Stimulated activated CD8-positive, alpha-beta memory T cell treated with anti-CD3 and anti-CD28 coated beads, Interleukin-7, amount 100 ng/mL, for 1 hour (primary cell): ENCODE data around the gene MAPK6.
"Not testable (repeated sequence)": the region's sequence is repeated elsewhere in the genome, so short reads cannot be mapped to it uniquely, and the experiment has no call there.

Source experiments
- DNase-seq, 2 donors: peaks; one replicate each; pipeline ENCODE4 v3.0.0-alpha.2; 2020; ENCODE audit warnings: low read depth in 2 of 2

MAPK6 gene

GRCh38 chr15:52018693-52019393 lies at the start of gene MAPK6:
TSS of gene MAPK6 (plus strand) at chr15:52019219. CDS start at chr15:52046461, 27,242 bp downstream.
- DNase-seq = peak; percentile 88 to 89

DNA sequence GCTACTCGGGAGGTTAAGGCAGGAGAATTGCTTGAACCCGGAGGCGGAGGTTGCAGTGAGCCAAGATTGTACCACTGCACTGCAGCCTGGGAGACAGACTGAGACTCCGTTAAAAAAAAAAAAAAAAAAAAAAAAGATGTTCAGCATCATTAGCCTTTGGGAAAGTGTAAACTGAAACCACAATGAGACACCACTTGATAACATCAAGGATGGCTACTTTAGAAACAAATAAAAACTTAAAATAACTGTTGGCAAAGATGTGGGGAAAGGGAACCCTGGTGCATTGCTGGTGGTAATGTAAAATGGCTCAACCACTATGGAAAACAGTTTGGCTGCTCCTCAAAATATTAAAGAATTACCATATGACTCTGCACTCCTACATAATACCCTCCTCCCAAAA lies 49.3 kb upstream of the MAPK6 start:
- DNase-seq = no peak

- DNase-seq = no peak
Observed at GRCh38 chr15:51970132-51970817, 48.7 kb upstream of the MAPK6 start.

DNA sequence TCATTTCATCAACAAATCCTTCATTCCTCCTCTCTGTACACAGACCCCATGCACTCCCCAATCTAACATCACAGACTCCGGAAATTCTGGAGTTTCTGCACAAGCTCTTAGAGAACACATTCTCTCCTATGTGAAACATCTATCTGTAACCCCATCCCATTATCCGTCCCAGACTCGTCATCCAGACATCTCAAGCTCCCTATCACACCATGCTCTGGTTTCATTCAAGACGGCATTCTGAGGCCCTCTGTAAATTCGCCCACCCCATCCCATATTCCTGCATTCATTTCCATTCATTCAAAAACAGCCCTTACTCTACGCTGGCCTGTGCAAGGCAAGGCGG lies 48.0 kb upstream of the MAPK6 start:
- no peak for DNase-seq

DNA sequence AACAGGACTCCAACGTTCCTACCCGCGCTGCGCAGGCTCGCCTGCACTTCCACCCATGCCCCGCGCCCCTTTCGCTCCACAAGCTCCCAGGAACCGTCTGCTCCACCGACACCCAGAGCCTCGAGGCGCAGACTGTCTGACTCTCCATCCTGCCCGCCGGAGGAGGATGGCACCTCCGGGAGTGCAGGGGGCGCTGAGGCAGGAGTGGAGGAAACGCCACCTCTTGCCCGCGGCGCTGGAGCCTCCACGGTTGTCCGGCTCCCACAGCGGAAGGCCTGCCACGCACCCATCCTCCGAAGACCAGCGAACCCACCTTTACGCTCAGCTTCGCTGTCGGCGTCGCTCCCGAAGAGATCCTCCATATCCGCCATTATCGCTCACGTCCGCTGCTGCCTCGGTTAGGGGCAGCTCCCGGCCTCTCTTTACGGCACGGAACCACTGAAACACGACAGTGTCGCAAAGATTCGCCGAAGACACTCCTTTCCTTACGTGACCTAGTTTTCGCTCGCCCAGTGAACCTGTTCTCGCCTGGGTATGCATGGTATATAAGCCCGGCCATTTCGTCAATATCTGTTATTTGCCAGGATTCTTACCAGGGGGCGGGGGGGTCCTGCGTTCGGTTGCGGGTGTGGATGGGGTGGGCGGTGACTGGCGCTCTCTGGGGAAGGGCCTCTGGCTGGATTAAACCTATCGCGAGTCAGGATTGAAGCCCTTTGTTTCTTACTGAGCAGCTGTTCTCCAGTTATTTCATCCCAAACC lies 47.5 kb upstream of the MAPK6 start, which contains the start of gene LEO1:
Gene LEO1, minus strand, starts transcription at position 404 of the 759 bp plus-strand sequence. Its CDS starts 33 bp downstream, at position 371.
- DNase-seq = peak; percentile 71 to 76

DNA sequence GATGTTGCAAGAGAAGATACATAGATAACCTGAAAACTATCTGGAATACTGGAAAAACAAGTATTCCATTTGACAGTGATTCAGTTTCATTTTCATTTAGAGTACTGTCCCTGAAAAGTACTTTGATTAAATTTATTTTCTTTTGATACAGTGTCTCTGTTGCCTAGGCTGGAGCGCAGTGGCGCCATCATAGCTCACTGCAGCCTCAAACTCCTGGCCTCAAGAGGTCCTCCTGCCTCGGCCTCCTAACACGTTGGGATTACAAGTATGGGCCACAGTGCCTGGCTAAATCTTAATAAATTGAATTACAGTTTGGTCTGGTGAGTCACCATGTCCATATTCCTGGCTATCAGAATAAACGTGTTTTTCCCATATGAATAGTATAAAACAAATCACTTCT lies 45.8 kb upstream of the MAPK6 start:
- DNase-seq = no peak

DNA sequence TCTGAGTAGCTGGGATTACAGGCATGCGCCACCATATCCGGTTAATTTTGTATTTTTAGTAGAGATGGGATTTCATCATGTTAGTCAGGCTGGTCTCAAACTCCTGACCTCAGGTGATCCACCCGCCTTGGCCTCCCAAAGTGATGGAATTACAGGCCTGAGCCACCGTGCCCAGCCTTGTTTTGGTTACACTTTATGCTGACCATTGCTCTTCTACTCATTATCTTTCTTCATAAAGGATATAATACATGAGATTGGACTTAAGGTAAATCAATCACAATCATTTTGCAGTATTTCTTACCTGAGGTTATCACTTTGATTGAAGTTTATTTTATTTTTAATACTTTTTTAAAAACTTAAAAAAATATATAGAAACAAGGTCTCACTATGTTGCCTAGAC lies 45.2 kb upstream of the MAPK6 start:
- no peak for DNase-seq

DNA sequence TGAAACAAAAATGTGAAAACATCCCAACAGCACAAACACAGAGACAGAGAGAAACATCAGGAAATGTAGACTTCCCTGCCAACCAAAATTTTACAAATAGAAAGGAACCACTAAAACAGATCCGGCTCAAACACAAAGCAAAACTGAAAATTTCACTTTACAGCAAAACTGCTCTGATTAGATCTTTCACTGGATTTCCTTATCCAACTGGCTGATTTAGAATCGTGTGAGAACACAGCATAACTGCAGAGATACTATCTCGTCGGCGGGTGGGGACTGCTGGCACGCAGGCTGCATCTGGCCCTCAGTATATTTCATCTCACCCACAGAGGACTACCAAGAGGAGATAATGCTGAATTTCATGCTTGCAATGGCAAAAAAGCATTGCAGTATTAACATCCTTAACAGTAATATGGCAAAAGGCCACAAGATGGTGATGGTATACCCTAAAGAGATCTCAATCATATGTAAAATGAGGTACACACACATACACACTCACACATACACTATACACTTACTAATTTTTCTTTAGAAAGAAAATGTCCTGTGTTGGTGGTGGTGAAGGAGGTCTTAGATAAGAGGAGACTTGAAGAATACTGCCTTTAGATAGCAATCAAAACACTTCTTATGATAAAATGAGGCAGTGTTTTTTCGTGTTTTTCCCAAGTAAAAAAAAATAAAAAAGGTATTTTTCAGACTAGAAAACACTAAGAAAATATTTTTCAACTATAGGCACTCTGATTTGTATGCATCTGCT lies 36.8 kb upstream of the MAPK6 start:
- peak in 1 of 2 donors; percentile 11 for DNase-seq

- no peak for DNase-seq
Observed at GRCh38 chr15:51982770-51983103, 36.3 kb upstream of the MAPK6 start.

DNA sequence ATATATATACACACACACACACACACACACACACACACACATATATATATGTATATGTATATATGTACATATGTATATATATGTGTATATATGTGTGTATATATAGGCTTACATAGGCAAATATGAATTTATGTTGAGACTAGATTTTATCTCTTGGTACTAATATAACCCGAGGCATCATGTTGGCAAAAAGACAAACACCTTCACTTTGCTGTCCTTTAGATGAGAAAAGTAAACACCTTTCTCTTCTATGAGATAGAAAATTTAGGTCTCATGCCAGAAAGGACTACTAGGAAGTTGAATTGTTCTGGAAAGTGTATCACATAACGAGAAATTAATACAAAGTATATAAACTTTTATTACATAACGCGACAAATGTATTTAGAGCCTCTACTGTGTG lies 27.9 kb upstream of the MAPK6 start:
- no peak for DNase-seq

- DNase-seq = no peak
Observed at GRCh38 chr15:51992953-51993352, 26.1 kb upstream of the MAPK6 start.

DNA sequence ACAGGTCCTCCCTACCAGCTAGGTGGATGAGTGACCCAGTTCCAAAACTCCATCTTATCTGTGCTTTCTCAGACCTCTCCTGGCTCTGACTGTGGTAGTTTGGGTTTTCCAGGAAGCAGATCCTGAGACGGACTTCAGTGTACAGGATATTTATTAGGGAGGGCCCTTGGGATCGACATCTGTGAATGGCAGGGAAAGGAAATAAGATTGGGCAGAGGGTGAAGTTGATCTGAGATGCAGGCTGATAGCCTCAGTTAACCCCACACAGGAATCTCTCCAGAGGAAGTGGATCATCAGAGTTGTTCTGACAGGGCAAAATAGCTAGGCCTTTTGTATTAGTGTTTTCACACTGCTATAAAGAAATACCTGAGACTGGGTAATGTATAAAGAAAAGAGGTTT lies 16.7 kb upstream of the MAPK6 start:
- no peak for DNase-seq

GRCh38 chr15:52003089-52003488 lies 15.9 kb upstream of the MAPK6 start:
- DNase-seq = not testable (repeated sequence)

GRCh38 chr15:52003710-52004109 lies 15.3 kb upstream of the MAPK6 start:
- DNase-seq = no peak

DNA sequence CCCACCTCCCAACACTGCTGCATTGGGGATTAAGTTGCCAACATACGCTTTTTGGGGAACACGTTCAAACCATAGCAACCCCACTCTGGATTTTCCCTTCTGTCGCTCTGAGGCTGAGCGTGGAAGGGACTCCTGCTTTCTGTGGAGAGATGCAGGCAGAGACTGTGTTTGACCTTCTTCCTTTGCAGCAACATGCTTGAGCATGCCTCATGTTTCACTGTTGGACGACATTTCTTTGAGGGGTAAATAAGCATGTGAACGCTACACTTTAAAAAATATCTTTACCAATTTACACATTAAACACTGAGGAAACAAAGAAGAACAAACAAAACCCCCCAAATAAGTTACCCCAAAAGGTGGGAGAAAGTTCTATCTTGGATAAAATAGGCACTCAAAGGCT lies 14.2 kb upstream of the MAPK6 start:
- no peak for DNase-seq

GRCh38 chr15:52005748-52006701 lies 13.0 kb upstream of the MAPK6 start:
- DNase-seq = no peak

- DNase-seq = no peak
Observed at GRCh38 chr15:52006702-52007340, 12.2 kb upstream of the MAPK6 start.

DNA sequence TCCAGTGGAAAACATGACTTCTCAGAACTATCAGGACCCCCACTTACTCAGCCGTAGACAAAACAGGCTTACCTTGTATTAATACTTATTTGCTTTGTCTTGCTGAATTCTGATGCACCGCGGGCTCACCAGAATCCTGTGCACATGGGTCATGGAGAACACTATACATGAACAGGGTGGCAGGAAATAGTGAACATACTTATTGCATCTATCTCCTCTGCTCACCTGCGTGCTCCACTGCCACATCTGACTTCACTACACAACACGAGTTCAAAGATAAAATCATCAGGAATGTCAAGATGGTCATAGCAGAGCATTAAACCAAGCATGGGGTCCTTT lies 10.7 kb upstream of the MAPK6 start:
- no peak for DNase-seq

- DNase-seq = no peak
Observed at GRCh38 chr15:52008698-52009434, 10.2 kb upstream of the MAPK6 start.
